DMS53 treated with DMSO at 0.1 percent for 48 hours (cell line): ENCODE measurements around the gene LRG1.
"Not testable (repeated sequence)": the region's sequence is repeated elsewhere in the genome, so short reads cannot be mapped to it uniquely, and the experiment has no call there.

Experiments used
- DNase-seq: peaks from one replicate; lab custom pipeline; 2025; ENCODE audit not compliant: unreplicated experiment; lab: John Stamatoyannopoulos, UW

Gene LRG1

DNA sequence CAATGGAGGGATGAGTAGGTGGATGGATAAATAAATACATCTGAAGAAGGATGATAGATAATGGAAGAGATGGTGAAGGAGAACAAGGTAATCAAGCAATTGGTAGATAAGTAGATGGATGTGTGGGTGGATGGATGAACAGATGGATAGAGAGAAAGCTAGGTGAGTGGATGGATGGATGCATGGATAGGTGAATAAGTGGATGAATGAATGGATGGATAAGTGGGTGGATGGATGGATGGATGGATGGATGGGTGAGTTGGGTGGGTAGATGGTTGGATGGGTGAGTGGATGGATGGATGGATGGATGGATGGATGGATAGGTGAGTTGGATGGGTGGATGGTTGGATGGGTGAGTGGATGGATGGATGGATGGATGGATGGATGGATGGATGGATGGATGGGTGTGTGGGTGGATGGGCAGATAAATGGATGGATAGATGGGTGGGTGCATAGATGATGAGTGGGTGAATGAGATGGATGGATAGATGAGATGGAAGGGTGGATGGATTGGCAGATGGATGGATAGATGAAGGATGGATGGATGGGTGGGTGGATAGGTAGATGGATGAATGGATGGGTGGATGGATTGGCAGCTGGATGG lies 13.4 kb upstream of the LRG1 start:
- no peak for DNase-seq

DNA sequence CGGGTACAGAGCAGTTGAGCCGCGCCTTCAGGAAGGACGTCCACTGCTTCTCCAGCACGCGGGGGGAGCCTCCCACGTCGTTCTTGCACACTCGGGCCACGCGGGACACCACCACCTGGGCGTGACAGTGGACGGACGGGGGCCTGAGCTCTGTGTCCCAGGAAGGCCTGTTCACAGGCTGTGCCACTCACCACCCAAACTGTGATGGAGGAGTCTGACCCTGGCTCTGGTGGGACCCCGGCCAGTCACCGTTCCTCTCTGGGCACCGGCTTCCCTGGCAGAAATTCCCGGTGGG lies 12.6 kb upstream of the LRG1 start:
- DNase-seq = no peak

DNA sequence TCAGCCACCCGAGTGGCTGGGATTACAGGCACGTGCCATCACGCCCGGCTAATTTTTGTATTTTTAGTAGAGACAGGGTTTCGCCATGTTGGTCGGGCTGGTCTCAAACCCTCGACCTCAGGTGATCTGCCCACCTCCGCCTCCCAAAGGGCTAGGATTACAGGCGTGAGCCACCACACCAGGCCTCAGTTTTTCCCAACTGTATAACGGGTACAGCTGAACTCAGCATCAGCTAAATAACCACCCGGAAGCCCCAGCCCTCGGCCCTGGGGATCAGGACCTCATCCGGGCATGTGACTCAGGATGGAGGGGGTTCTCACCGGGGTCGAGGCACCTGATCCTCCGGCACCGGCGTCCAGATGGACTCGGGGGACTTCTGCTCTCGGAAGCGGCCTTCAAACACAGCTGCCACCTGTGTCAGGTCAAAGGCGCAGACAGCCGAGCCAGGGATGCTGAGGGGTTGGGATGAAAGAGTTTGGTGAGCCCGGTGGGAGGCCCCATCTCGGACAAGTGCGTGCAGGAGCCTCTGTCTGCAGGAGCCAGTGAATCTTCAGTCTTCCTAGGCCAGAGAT lies 10.7 kb upstream of the LRG1 start:
- no peak for DNase-seq

DNA sequence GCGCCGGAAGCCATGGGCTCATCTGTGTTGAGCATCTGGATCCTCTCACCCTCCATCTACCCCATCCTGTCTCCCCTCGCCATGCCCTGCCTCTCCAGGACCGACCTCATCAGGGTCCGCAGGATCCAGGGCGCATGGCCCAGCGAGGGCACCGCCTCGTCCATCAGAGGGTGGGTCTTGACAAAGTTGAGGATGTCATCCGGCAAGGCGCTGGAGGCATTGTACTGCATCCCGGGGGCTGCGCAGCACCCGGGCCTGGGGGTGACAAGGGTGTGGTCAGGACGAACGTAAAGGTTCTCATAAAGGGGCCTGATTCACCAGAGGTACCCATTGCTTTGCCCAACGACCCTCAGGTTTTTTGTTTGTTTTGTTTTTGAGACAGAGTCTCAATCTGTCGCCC lies 10.2 kb upstream of the LRG1 start:
- DNase-seq = no peak

DNA sequence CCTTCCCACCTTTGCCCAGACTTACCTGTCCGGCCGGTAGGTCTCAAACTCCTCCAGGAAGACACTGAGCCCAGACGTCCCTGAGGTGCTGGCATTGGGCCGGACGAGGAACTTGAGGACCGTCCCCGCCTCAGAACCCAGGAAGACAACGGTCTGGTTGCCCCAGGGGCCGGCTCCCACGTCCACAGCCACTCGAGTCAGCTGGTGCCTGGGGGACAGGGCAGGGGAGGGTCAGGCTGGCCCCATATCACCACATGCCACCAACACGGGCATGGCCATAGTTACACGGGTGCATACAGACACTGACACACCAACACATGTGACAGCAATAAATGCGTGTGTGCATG lies 8.4 kb upstream of the LRG1 start:
- no peak for DNase-seq

DNA sequence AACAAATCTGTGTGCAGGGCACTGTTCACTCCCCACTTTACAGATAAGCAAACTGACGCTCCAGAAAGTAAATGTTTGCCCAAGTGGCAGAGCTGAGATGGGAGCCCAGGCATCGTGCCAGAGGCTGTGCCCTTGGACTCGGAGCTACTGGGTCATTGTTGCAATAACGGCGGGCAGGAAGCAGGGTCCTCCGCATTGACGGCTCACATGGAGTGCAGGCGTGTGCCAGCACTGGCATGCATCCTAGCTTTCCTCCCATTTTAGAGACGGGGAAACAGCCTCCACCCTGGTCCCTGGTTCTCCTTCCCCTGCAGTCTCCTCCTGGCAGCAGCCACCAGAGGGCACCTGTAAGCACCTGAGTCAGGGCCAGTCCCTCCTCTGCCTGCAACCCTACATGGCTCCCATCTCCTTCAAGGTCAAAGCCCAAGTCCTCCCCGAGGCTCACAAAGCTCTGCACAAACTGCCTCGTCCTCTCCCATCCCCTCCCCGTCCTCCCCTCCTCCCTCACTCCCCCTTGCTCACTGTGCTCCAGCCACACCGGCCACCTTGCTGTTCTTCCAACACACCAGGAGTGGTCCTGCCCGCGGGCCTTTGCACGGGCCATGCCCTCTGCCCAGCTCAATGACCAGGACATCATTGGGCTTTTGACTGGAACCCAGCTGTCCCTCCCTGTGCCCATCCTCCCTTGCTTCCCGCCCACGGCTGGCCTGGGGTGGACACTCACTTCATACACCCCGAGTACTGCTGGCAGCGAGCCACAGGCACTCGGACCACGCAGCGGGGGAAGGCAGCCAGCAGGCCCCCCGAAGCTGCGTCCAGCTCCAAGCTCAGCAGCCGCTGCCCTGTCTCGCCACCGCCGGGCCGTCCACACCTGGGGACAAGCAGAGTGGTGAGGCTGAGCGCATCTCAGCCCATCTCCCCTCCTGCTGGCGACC lies 7.7 kb upstream of the LRG1 start:
- DNase-seq = no peak

DNA sequence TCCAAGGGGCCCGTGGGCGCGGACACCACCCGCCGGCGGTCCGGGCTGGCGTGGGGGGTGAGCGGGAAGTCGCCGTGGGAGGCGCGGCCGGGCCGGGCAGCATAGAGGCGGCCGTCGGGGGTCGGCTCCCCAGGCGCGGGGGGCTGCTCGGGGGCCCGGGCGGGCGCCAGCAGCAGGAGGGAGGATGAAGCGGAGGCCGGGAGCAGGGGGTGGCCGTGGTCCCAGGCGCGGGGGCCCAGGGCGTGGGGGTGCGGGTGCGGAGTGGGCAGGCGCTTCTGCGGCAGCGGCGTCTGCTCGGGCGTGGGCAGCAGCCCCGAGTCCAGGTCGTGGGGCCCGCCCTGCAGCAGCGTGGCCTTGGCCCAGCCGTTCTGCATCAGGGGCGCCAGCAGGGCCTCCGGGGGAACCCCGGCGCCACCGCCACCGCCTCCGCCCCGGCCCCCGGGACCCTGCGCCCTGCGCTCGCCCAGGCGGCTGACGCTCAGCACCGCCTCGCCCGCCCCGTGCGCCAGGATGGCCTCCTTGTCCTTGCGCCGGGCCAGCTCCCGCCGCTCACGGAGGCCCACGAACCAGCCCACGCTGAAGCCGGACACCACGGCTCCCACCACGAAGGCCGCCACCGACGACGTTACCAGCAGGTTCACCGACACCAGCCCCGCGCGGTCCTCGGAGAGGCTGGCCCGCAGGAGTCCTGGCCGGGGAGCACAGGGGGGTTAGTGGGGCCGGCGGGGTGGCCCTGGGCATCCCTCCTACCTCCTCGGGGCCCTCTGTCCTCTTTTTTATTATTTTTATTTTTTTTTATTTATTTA lies 4.2 kb upstream of the LRG1 start:
- no peak for DNase-seq

DNA sequence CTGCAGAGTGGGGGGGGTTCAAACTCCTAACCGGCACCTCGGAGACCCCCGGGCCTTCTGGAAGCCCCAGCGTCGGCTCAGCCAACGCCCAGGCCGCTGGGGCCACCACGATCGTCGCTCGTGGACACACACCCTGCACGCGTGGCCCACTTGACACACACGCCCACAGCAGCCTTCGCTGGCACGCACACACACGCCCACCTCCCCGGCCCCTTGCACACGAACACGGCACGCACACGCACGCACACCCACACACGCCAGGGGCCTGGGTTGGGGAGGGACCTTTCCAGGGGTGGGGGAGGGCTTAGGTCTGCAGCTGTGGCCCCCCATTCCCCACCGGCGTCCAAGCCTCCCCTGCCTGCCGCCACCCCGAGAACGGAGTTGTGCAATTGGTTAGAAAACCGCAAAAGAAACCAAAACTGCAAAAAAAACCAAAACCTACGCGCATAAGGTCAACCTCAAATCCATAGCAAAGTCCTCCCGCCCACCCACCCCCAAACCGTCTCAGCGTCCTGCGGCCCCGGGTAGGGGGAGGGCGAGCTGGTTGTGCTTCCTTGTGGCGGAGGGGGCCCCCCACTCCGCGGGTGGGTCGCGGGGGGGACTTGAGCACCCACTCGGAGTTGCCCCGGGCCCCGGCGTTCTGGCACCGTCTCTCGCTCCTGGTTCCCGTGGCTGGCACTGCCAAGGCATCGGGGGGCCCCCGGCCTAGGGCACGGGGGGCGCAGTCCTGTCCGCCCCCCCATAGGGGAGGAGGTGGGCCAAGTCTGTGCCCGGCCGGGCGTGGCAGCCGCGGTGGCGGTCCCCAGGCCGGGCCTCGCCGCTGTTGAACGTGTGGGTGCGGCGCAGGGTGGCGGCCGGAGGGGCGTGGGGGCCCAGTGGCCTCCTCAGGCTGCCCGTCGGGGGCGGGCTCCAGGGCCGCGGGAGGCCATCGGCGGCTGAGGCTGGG lies 3.3 kb upstream of the LRG1 start:
- DNase-seq = no peak

DNA sequence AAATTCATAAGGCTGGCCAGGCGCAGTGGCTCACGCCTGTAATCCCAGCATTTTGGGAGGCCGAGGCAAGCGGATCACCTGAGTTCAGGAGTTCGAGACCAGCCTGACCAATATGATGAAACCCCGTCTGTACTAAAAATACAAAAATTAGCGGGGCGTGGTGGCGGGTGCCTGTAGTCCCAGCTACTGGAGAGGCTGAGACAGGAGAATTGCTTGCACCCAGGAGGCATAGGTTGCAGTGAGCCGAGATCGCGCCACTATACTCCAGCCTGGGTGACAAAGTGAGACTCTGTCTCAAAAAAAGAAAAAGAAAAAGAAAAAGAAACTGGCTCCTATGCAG lies 1.9 kb upstream of the LRG1 start:
- not testable (repeated sequence) for DNase-seq

DNA sequence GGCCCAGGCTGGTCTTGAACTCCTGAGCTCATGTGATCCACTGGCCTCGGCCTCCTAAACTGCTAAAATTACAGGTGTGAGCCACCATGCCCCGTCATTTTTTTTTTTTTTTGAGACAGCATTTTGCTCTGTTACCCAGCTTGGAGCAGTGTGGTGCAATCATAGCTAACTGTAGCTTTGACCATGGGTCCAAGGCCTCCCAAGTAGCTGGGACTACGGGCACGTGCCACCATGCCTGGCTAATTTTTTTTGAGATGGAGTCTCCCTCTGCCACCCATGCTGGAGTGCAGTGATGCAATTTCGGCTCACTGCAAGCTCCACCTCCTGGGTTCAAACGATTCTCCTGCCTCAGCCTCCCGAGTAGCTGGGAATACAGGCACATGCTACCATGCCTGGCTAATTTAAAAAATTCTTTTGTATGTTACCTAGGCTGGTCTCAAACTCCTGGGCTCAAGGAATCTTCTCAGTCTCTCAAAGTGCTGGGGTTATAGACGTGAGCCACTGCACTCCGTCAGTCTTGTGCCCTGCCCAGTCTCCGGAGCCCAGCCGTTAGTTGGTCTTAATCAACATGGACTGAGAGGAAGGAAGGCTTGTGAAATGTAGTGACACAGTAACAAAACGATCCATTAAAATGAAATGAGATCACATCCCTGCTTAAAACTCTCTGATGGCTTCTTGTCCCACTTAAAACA lies 1.4 kb upstream of the LRG1 start:
- no peak for DNase-seq

DNA sequence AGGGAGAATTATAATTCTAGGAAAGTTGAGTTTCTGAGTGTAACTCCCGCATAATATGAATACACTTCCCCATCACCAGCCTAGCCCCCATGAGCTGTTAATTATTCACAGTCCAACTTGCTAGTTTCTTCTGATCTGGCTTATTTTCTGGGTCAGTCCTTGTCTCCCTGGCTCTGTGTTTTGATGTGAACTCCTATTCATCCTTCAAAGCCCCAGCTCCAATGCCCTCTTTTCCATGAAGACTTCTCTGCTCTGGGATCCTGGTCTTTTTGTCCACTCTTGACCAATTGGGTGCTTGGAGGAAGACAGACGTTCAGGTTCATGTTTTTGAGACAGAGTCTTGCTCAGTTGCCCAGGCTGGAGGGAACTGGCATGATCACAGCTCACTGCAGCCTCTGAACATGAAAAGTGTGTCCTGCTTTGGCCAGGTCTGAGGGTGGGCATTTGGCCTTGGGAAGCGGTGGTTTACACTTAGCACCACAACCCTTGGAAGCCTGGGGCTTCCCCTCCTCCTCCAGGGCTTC lies 605 bp downstream of the LRG1 start:
- no peak for DNase-seq

DNA sequence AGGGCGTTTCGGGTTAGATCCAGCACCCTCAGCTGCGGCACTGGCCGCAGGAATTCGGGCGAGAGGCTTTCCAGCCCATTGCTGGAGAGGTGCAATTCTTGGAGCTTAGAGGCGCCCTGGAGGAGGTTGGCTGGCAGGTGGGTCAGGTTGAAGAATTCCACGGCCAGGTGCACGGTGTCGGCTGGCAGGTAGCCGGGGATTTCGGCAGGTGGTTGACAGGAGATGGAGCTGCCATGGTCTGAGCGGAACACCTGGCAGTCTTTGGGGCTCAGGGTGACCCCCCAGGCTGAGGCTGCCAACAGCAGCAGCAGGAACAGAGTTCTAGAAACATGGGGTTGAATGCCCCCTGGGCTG lies 1.3 kb downstream of the LRG1 start:
- DNase-seq = no peak

DNA sequence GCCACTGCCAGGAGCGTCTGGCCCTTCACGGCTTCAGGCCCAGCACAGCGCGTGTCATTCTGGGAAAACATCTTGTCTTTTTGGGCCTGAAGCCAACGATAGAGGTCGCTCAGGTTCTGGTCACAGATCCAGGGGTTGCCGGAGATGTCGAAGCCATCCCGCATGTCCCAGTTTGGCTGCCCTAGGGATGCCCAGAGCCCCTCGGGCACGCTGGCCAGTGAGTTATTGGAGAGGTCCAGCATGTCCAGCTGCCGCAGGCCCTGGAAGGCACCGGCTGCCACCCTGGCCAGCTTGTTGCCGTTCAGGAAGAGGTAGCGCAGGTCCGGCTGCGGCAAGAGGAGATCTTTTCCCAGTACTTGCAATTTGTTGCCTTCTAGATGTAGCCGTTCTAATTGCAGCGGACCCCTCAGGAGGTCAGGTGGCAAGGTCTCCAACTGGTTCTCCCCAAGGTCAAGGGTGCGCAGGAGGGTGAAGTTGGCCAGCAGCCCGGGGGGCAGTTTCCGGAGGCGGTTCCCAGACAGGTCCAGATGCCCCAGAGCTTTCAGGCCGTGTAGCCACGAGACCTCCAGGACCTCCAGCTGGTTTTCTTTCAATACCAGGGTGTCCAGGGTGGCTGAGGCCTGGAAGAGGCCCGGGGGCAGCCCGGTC lies 1.8 kb downstream of the LRG1 start:
- no peak for DNase-seq

DNA sequence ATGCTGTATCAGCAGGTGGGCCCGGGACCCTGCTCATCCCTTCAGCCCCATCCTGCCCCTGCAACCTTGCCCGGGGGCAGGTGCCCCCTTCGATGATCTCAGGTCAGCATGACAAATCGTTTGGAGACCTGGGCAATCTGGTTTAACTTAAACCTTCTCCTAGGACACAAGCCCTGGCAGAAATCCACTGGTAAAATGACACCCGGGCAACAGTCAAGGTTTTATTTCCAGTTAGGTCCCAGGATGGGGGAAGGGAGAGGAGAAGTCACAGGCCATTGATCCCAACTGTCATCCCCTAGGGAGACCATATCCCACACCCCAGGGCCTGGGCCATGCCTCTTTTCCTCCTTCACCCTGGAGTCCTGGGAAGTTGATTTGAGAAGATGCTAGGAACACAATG lies 3.0 kb downstream of the LRG1 start:
- DNase-seq = no peak

DNA sequence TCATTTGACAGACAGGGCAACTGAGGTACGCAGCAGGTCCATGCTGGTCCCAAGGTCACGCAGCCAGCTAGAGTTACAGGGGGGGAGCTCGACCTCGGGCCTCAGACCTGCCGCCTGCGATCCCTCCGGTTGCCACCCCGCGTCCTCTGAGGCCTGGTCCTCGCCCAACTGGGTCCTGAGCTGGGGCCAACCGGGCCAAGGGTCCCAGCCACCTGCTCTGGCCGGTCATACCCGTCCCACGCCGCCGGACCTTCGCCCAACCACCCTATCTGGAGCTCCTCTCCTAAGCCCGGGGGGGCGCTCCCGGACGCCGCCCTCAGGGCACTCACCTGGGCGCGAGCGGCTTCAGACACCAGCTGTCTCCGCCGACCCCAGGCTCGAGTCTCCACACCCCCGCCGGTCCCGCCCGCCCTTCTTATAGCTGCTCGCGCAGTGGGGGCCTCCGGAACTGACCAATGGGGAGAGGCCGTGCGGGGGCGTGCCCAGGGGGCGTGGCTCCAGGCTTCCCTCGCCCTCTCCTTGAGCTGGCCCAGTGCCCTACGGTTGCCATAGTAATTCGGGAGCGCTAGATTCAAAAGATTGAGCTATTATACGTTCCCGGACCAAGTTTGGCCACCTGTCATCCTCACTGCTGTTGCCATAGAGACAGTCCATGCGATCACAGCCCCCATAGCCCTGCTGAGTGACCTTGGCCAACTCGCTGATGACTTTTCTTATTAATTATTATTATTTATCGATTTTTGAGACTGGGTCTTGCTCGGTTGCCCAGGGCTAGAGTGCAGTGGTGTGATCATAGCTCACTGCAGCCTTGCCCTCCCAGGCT lies 4.8 kb downstream of the LRG1 start, which contains the start of gene PLIN5:
Gene PLIN5, minus strand, starts transcription at position 389 of the 823 bp plus-strand sequence. CDS start 1,150 bp downstream, outside the sequence.
- DNase-seq = peak; percentile 62

DNA sequence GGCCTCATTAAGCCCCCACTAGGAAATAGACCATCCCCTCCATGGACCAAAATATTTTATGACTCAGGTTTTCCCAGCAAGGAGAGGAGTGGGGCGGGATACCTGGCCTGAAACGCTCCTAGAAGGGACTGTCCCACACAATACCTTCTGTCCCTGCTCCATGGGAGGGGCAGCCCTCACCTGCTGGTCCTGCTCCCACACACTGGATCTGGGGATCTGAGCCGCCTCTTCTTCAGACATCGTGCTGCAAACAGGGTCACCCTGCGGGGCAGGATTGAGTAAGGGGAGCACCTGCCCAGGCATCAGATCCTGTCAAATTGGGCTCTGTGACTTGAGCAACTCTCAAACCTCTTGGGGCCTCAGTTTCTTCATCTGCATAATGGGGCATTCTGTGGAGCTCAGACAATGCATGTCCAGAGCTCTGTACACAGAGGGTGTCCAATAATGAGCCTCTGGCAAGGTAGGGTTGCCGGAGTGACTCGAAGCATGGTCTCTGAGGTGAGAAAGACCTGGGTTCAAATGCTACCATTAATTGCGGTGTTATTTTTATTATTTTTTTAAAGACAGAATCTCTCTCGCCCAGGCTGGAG lies 5.9 kb downstream of the LRG1 start:
- no peak for DNase-seq

DNA sequence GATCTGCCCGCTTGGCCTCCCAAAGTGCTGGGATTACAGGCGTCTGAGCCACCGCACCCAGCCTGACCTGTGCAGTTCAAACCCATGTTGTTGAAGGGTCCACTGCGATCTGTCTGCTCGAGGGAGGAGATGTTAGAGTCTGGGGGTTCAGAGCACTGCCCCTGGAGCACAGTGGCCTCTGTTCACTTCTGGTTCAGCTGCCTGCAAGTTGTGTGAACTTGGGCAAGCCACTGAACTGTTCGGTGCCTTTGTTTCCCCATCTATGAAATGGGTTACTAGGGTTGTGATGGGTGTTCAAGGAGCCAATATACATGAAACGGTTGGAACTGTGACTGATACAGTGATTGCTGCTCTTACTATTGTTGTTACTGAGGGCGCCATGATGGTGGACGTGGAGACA lies 6.5 kb downstream of the LRG1 start:
- DNase-seq = no peak

DNA sequence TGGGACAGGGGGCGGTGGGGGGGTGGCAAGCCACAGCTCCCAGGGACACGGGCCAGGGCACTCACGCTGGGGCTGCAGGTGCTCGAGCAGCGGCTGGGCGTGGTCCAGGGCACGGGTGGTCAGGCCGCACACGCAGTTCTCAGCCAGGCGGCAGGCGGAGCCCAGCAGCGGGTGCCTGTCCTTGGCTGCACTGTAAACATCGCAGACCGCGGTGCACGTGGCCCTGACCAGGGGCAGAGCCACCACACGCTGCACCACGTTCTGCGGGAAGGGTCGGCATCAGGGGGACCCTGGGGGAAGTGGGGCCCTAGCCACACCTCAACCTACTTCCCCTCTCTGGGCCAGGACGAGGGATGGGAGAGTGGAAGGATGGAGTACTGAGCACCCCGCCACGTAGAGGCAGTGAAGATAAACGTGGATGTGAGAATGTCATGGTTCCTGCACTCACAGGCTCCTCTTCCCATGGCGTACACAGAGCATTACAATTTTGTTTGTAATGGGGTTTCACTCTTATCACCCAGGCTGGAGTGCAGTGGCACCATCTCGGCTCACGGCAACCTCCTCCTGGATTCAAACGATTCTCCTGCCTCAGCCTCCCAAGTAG lies 8.2 kb downstream of the LRG1 start:
- DNase-seq = peak; percentile 4
